ENCODE results near the gene SCN1A. TPM values are rescaled to one million over a fixed set of nuclear protein-coding genes. Genes with fewer than 3 reads are reported as not detected.
A peak's percentile ranks its signal among the peaks of the same experiment; 100 is the strongest.
"Not testable (repeated sequence)": the region's sequence is repeated elsewhere in the genome, so short reads cannot be mapped to it uniquely, and the experiment has no call there.

Gene SCN1A
- total RNA-seq, 1 donor from 2014 or later = 8.6 TPM

DNA sequence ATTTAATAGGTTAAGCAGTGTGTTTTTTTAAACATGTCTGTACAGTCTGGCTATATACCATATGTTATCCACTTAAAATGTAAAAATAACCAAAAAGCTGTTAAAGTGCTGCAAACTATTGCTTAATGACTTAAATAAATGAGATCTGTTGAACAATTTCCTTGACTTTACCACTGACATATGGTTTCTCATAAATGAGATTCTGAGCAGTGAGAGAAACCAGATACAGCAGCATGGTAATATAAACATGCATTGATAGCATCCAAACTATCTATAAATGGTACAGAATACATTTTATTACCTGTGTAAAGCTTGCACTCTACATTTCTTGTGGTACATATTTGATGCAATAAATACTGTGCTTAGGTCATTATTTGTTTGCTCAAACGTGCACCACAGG, 138.0 kb downstream of the SCN1A start:
- no peak overlapping the region for H3K4me3 Mint-ChIP-seq
- TF ChIP-seq, protein P1, sequence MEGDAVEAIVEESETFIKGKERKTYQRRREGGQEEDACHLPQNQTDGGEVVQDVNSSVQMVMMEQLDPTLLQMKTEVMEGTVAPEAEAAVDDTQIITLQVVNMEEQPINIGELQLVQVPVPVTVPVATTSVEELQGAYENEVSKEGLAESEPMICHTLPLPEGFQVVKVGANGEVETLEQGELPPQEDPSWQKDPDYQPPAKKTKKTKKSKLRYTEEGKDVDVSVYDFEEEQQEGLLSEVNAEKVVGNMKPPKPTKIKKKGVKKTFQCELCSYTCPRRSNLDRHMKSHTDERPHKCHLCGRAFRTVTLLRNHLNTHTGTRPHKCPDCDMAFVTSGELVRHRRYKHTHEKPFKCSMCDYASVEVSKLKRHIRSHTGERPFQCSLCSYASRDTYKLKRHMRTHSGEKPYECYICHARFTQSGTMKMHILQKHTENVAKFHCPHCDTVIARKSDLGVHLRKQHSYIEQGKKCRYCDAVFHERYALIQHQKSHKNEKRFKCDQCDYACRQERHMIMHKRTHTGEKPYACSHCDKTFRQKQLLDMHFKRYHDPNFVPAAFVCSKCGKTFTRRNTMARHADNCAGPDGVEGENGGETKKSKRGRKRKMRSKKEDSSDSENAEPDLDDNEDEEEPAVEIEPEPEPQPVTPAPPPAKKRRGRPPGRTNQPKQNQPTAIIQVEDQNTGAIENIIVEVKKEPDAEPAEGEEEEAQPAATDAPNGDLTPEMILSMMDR (conservative IDR thresholded peaks at IDR 0.05) = no peak
- H3K4me1 Mint-ChIP-seq = no peaks in the 10 kb centered on the region
- H3K27me3 Mint-ChIP-seq (ENCODE audit: low read depth) = no peaks in the 10 kb centered on the region
- peaks cover 7% of the 10 kb centered on the region for H3K36me3 Mint-ChIP-seq (ENCODE audit: low read depth)
- DNase-seq (ENCODE audit: low read depth, low spot score) = no peak
- no peak overlapping the region for H3K27ac Mint-ChIP-seq (ENCODE audit: unreplicated experiment)
- peaks cover 3% of the 10 kb centered on the region for H3K9me3 Mint-ChIP-seq

DNA sequence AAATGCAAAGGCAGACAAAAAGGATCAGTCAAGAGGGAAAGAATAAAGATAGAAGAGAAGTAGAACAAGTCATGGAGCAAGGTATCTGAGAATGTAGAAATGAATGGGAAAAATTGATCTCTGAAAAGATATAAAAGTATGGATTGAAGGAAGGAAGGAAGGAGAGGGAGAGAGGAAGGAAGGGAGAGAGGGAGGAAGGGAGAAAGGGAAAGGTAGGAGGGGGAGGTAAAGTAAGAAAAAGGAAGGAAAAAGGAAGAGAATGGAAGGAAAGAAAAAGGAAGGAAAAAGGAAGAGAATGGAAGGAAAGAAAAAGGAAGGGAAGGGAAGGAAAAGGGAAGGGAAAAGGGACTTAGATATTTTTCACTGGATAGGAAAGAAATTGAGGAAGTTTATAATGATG, 142.7 kb downstream of the SCN1A start:
- Mint-ChIP-seq H3K4me1 (no peaks in the 10 kb centered on the region), H3K27ac (ENCODE audit: unreplicated experiment) (no peak overlapping the region), H3K36me3 (ENCODE audit: low read depth) (peaks cover 2% of the 10 kb centered on the region), H3K9me3 (peaks cover 3% of the 10 kb centered on the region), H3K27me3 (ENCODE audit: low read depth) (no peaks in the 10 kb centered on the region), H3K4me3 (no peak overlapping the region)
- TF ChIP-seq, protein P1 (conservative IDR thresholded peaks at IDR 0.05) = no peak
- DNase-seq (ENCODE audit: low read depth, low spot score) = no peak

DNA sequence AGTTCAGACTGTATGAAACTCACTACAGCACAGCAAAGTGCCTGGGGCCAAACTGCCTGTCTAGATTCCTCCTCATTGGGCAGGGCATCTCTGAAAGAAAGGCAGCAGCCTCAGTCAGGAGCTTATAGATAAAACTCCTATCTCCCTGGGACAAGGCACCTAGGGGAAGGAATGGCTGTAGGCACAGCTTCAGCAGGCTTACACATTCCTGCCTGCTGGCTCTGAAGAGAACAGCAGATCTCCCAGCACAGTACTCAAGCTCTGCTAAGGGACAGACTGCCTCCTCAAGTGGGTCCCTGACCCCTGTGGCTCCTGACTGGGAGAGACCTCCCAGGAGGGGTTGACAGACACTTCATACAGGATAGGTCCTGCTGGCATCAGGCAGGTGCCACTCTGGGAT, 155.7 kb downstream of the SCN1A start:
- not testable (repeated sequence) for H3K4me3 Mint-ChIP-seq; H3K36me3 Mint-ChIP-seq (ENCODE audit: low read depth); H3K4me1 Mint-ChIP-seq; DNase-seq (ENCODE audit: low read depth, low spot score); H3K27me3 Mint-ChIP-seq (ENCODE audit: low read depth)
- Mint-ChIP-seq H3K27ac (ENCODE audit: unreplicated experiment) (peak overlapping the region; percentile 88), H3K9me3 (peaks cover 14% of the 10 kb centered on the region)

DNA sequence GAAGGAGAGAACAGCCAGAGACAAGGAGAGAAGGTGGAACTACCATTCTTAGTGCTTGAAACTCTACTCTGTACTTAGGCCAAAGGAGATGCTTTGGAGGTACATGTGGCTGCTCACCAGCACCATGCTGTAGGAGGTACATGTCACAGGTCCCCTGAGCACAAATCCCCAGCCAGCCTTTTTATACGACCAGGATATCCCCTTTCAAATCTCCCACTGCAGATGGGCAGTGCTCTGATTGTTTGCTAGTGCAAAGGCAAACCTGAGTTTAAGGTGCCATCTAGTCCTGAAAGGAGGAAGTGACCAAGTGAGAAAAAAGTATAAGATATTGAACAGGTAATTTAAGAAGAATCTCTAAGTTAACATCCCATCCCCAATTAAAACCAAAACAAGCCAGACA, 157.2 kb downstream of the SCN1A start:
- Mint-ChIP-seq H3K27ac (ENCODE audit: unreplicated experiment) (no peak overlapping the region), H3K36me3 (ENCODE audit: low read depth) (no peaks in the 10 kb centered on the region), H3K4me3 (no peak overlapping the region), H3K27me3 (ENCODE audit: low read depth) (no peaks in the 10 kb centered on the region), H3K9me3 (peaks cover 14% of the 10 kb centered on the region), H3K4me1 (no peaks in the 10 kb centered on the region)
- no peak for DNase-seq (ENCODE audit: low read depth, low spot score)
- TF ChIP-seq, protein P1 (conservative IDR thresholded peaks at IDR 0.05) = no peak

DNA sequence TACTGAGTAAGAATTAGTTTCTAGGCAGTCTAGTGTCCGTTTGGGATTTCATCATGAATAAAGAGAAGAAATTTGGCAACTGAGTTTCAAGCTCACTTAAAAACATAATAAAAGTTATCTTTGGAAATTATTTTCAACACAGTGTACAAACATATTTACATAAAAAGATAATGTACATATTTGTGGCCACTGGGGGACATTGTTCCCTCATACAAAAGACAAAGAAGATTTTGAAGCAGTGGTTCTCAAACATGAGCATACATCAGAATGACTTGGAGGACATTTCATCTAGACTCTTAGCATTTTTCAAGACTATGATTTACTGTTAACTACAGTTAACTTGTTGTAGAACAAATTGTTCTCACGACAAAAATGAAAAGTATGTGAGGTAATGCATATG, 158.6 kb downstream of the SCN1A start:
- no peak for DNase-seq (ENCODE audit: low read depth, low spot score)
- Mint-ChIP-seq H3K4me1 (peaks cover 6% of the 10 kb centered on the region), H3K27me3 (ENCODE audit: low read depth) (no peaks in the 10 kb centered on the region), H3K4me3 (no peak overlapping the region), H3K36me3 (ENCODE audit: low read depth) (no peaks in the 10 kb centered on the region), H3K9me3 (peaks cover 14% of the 10 kb centered on the region), H3K27ac (ENCODE audit: unreplicated experiment) (no peak overlapping the region)
- TF ChIP-seq, protein P1 (conservative IDR thresholded peaks at IDR 0.05) = no peak

DNA sequence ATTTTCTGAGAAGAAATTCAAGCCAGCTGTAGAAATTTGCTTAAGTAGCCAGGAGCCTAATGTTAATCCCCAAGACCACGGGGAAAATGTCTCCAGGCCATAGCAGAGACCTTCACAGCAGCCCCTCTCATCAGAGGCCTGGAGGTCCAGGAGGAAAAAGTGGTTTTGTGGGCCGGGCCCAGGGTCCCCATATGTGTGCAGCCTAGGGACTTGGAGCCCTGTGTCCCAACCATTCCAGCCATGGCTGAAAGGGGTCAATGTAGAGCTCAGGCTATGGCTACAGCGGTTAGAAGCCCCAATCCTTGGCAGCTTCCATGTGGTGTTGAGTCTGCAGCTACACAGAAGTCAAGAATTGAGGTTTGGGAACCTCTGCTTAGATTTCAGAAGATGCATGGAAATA, 160.1 kb downstream of the SCN1A start:
- H3K4me3 Mint-ChIP-seq = no peak overlapping the region
- H3K27me3 Mint-ChIP-seq (ENCODE audit: low read depth) = no peaks in the 10 kb centered on the region
- no peak overlapping the region for H3K27ac Mint-ChIP-seq (ENCODE audit: unreplicated experiment)
- TF ChIP-seq, protein P1 (conservative IDR thresholded peaks at IDR 0.05) = no peak
- H3K36me3 Mint-ChIP-seq (ENCODE audit: low read depth) = no peaks in the 10 kb centered on the region
- DNase-seq (ENCODE audit: low read depth, low spot score) = no peak
- peaks cover 6% of the 10 kb centered on the region for H3K9me3 Mint-ChIP-seq
- H3K4me1 Mint-ChIP-seq = peaks cover 7% of the 10 kb centered on the region
